A673 (cell line): ENCODE data around the gene BNIP1.

ENCODE experiments used
- CTCF ChIP-seq: fragments of 300-800, 200-600 bp; sonication (generic); conservative IDR thresholded peaks from 2 replicates; pipeline ENCODE4 v1.5.1; 2017; ENCODE audit warnings: low read depth, mild to moderate bottlenecking, antibody characterized with exemption, low read length, moderate library complexity, mixed read lengths
- EZH2 ChIP-seq: fragments of 200-600 bp; sonication (generic); IDR thresholded peaks from 2 replicates; pipeline ENCODE4 v1.6.1; 2017; ENCODE audit warnings: borderline replicate concordance, low read depth, mild to moderate bottlenecking, mixed read lengths, antibody characterized with exemption, low read length; ENCODE audit not compliant: poor library complexity, severe bottlenecking

GRCh38 chr5:173165177-173166016, 21.1 kb downstream of the BNIP1 start:
- TF ChIP-seq EZH2: no peak
- no peak for TF ChIP-seq CTCF
